IMR-90 (cell line): ENCODE data around the gene AKAP9. TPM values are rescaled to one million over a fixed set of nuclear protein-coding genes. Genes with fewer than 3 reads are reported as not detected.

ENCODE experiments used
- ATAC-seq: fragments of 200-7000 bp; cut with Tn5 transposase; 2 replicates; pipeline ENCODE4 v1.9.1; 2020; ENCODE audit warnings: low read depth, mild to moderate bottlenecking, moderate library complexity
- BruUV-seq: library from RNA; stranded (reverse); fragments of 400-500 nt; replicated peaks from 2 replicates; lab custom pipeline; 2021; lab: Mats Ljungman, UMichigan
- CTCF ChIA-PET: fragments of 300-600 bp; formaldehyde crosslinking; extraction: SDS; loops from one replicate; lab custom pipeline; 2021; ENCODE audit warnings: antibody characterized with exemption; lab: Yijun Ruan, JAX
- POLR2A ChIA-PET: fragments of 300-600 bp; sonication (Branson Sonifier 250); formaldehyde crosslinking; loops from one replicate; lab custom pipeline; 2022; ENCODE audit warnings: antibody characterized with exemption; ENCODE audit not compliant: unreplicated experiment; lab: Charles Lee
- DNase-seq: peaks from one replicate; pipeline ENCODE4 v3.0.0; 2013
- H2AFZ ChIP-seq: replicated peaks from 2 replicates; pipeline ENCODE3; 2013; ENCODE audit warnings: low read length, mild to moderate bottlenecking; ENCODE audit not compliant: poor library complexity
- H2AK5ac ChIP-seq: 2 replicates; pipeline ENCODE4 v1.6.1; 2013; ENCODE audit warnings: low read depth, low read length, inconsistent platforms
- H2AK9ac ChIP-seq: replicated peaks from 2 replicates; pipeline ENCODE3; 2013; ENCODE audit warnings: mild to moderate bottlenecking, low read depth, low read length, moderate library complexity; ENCODE audit not compliant: poor library complexity
- H2BK120ac ChIP-seq: 2 replicates; pipeline ENCODE4 v1.6.1; 2013; ENCODE audit warnings: low read depth, low read length, inconsistent platforms
- H2BK15ac ChIP-seq: 3 replicates; pipeline ENCODE4 v1.6.1; 2013; ENCODE audit warnings: low read depth, low read length, inconsistent platforms
- H2BK20ac ChIP-seq: 2 replicates; pipeline ENCODE4 v1.6.1; 2013; ENCODE audit warnings: low read depth, mild to moderate bottlenecking, inconsistent platforms, low read length, moderate library complexity
- H2BK5ac ChIP-seq: 2 replicates; pipeline ENCODE4 v1.6.1; 2013; ENCODE audit warnings: mild to moderate bottlenecking, low read depth, low read length, inconsistent platforms; ENCODE audit not compliant: poor library complexity, severe bottlenecking
- H3K14ac ChIP-seq: replicated peaks from 2 replicates; pipeline ENCODE4 v1.6.1; 2013; ENCODE audit warnings: low read depth, low read length, inconsistent platforms
- H3K18ac ChIP-seq: 2 replicates; pipeline ENCODE4 v1.6.1; 2013; ENCODE audit warnings: low read depth, low read length, control low read depth
- H3K23ac ChIP-seq: 2 replicates; pipeline ENCODE4 v1.6.1; 2013; ENCODE audit warnings: low read depth, low read length, inconsistent platforms
- H3K27ac ChIP-seq: 2 replicates; pipeline ENCODE4 v1.5.1; 2013; ENCODE audit warnings: mild to moderate bottlenecking, control low read depth, low read length; ENCODE audit not compliant: insufficient read depth
- H3K27me3 ChIP-seq: 2 replicates; pipeline ENCODE4 v1.6.1; 2013; ENCODE audit warnings: low read length; ENCODE audit not compliant: control insufficient read depth, insufficient read depth
- H3K36me3 ChIP-seq: 2 replicates; pipeline ENCODE4 v1.6.1; 2013; ENCODE audit warnings: low read length, mixed read lengths; ENCODE audit not compliant: control insufficient read depth, insufficient read depth
- H3K4ac ChIP-seq: 2 replicates; pipeline ENCODE4 v1.6.1; 2013; ENCODE audit warnings: low read depth, low read length, inconsistent platforms
- H3K4me1 ChIP-seq: 2 replicates; pipeline ENCODE4 v1.6.1; 2013; ENCODE audit warnings: low read length, mixed read lengths; ENCODE audit not compliant: control insufficient read depth, insufficient read depth
- H3K4me2 ChIP-seq: 2 replicates; pipeline ENCODE4 v1.6.1; 2013; ENCODE audit warnings: low read depth, mild to moderate bottlenecking, control low read depth, low read length, moderate library complexity
- H3K4me3 ChIP-seq: 2 replicates; pipeline ENCODE4 v1.5.1; 2013; ENCODE audit warnings: low read depth, mild to moderate bottlenecking, control low read depth, low read length, moderate library complexity; ENCODE audit not compliant: insufficient read depth
- H3K56ac ChIP-seq: 2 replicates; pipeline ENCODE4 v1.6.1; 2013; ENCODE audit warnings: low read length, inconsistent platforms; ENCODE audit not compliant: insufficient read depth; ENCODE audit errors: extremely low read depth
- H3K79me1 ChIP-seq, 2 experiments: 2 replicates each; pipeline ENCODE4 v1.6.1; 2013; ENCODE audit warnings: low read length in 2 of 2, inconsistent platforms in 1 of 2, low read depth in 1 of 2
- H3K9ac ChIP-seq: 2 replicates; pipeline ENCODE4 v1.6.1; 2013; ENCODE audit warnings: low read depth, low read length, control low read depth
- H3K9me1 ChIP-seq: 2 replicates; pipeline ENCODE4 v1.6.1; 2013; ENCODE audit warnings: low read length, inconsistent platforms; ENCODE audit not compliant: insufficient read depth
- H3K9me3 ChIP-seq: 2 replicates; pipeline ENCODE4 v1.6.1; 2013; ENCODE audit warnings: low read length; ENCODE audit not compliant: control insufficient read depth, insufficient read depth
- H4K20me1 ChIP-seq: 2 replicates; pipeline ENCODE4 v1.6.1; 2013; ENCODE audit warnings: low read length, inconsistent platforms; ENCODE audit not compliant: insufficient read depth
- H4K5ac ChIP-seq: 2 replicates; pipeline ENCODE4 v1.6.1; 2013; ENCODE audit warnings: mild to moderate bottlenecking, low read depth, low read length, control low read depth
- H4K8ac ChIP-seq, 2 experiments: 2 replicates each; pipeline ENCODE4 v1.6.1; 2013; ENCODE audit warnings: low read depth in 2 of 2, low read length in 2 of 2, control low read depth in 1 of 2, inconsistent platforms in 1 of 2
- H4K91ac ChIP-seq: 2 replicates; pipeline ENCODE4 v1.6.1; 2013; ENCODE audit warnings: low read depth, low read length, inconsistent platforms; ENCODE audit not compliant: insufficient read depth
- CEBPB ChIP-seq: IDR thresholded peaks from 2 replicates; pipeline ENCODE4 v1.6.1; 2012; ENCODE audit warnings: low read depth, low read length, improper control_type of control experiment
- FOS ChIP-seq: fragments of 150-350 bp; IDR thresholded peaks from 2 replicates; pipeline ENCODE4 v1.6.1; 2016; ENCODE audit warnings: low read depth, low read length
- MXI1 ChIP-seq: IDR thresholded peaks from 2 replicates; pipeline ENCODE4 v1.6.1; 2012; ENCODE audit warnings: low read depth, mild to moderate bottlenecking, low read length, moderate library complexity, borderline replicate concordance
- NFE2L2 ChIP-seq: fragments of 150-350 bp; IDR thresholded peaks from 2 replicates; pipeline ENCODE4 v1.6.1; 2016; ENCODE audit warnings: low read depth, mild to moderate bottlenecking, low read length
- POLR2A ChIP-seq: IDR thresholded peaks from 2 replicates; pipeline ENCODE4 v1.6.1; 2012; ENCODE audit warnings: mild to moderate bottlenecking, low read depth, low read length
- RCOR1 ChIP-seq: IDR thresholded peaks from 2 replicates; pipeline ENCODE4 v1.6.1; 2012; ENCODE audit warnings: mild to moderate bottlenecking, low read length, improper control_type of control experiment; ENCODE audit not compliant: insufficient replicate concordance
- RFX5 ChIP-seq: IDR thresholded peaks from 2 replicates; pipeline ENCODE4 v1.8.0; 2012; ENCODE audit warnings: low read depth, mild to moderate bottlenecking, low read length, moderate library complexity
- SMC3 ChIP-seq: fragments of 150-350 bp; IDR thresholded peaks from 2 replicates; pipeline ENCODE4 v1.6.1; 2016; ENCODE audit warnings: low read depth, mild to moderate bottlenecking, antibody characterized with exemption, low read length, moderate library complexity
- WGBS, 2 experiments: methylation state at CpG; one replicate each; pipeline versions ENCODE4 v1.1.5 to v1.1.7; 2013; ENCODE audit warnings: missing lambda C conversion rate in 2 of 2; ENCODE audit not compliant: insufficient read length in 1 of 2; ENCODE audit errors: extremely low coverage in 2 of 2; 5-methylcytosine and 5-hydroxymethylcytosine counted together
- dilution Hi-C: fragments of 300-500 bp; cut with HindIII; formaldehyde crosslinking; loops from one replicate; pipeline ENCODE4 v1.14.3; 2018; ENCODE audit warnings: low sequenced_read_pairs; ENCODE audit not compliant: unreplicated experiment
- in situ Hi-C: fragments of 300-500 bp; cut with MboI; formaldehyde crosslinking; loops from 3 replicates; pipeline ENCODE4 v1.14.3; 2019; ENCODE audit warnings: low sequenced_read_pairs, inconsistent platforms, mixed read lengths
- intact Hi-C: fragments of 100-400 bp; cut with micrococcal nuclease; formaldehyde crosslinking; loops from 2 replicates; pipeline ENCODE4 v1.10.0; 2022
- polyA plus RNA-seq, 3 experiments: library from polyadenylated mRNA; depleted of rRNA; stranded (reverse); fragments of >200 nt; gene quantifications; 2 replicates each; pipeline ENCODE4 v1.2.3, GENCODE V29; 2012; ENCODE audit warnings: low replicate concordance in 1 of 3
- total RNA-seq: library from RNA; depleted of rRNA; stranded (reverse); fragments of >200 nt; gene quantifications from 2 replicates; pipeline ENCODE4 v1.2.3, GENCODE V29; 2012
- TF ChIP-seq, protein P1 (sequence below): fragments of 150-350 bp; IDR thresholded peaks from 2 replicates; pipeline ENCODE4 v1.6.1; 2016; ENCODE audit warnings: low read depth, mild to moderate bottlenecking, low read length, moderate library complexity, borderline replicate concordance
- TF ChIP-seq, protein P2 (sequence below): fragments of 150-350 bp; IDR thresholded peaks from 2 replicates; pipeline ENCODE4 v1.6.1; 2017; ENCODE audit warnings: mild to moderate bottlenecking, antibody characterized with exemption, low read length, low read depth

The AKAP9 gene
- total and polyA plus RNA-seq, 2 of the 4 experiments (the other 2 are of a cell fraction) = 9.7 to 25.3 TPM

DNA sequence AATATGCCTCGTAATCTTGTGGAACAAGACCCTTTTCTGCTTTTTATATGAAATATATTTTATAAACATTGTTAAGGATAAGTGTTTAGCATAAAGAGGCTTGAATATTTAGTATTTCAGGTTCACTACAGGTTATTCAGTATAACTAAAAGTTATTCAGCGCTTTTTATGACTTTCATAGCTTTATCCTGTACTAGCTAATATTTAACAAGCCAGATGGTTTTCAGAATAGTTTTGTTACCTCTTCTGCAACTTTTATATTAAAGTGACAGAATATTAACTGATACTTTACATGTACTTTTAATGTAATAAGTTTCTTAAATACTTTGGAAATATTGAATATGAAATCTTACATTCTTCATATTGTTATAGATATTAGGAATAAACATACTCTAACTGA lies 118.2 kb downstream of the AKAP9 start:
- intact Hi-C loops (no loop called here), in situ Hi-C loops (no loop called here), dilution Hi-C loops (no loop called here)
- no peak overlapping the region for H3K27ac ChIP-seq
- no TSS peak for BruUV-seq
- H2BK5ac ChIP-seq = no peak overlapping the region
- H3K36me3 ChIP-seq = no peaks in the 10 kb centered on the region
- no peak overlapping the region for H3K18ac ChIP-seq
- TF ChIP-seq FOS (no peak), NFE2L2 (no peak), POLR2A (no peak), MXI1 (no peak), CEBPB (no peak), RCOR1 (no peak), SMC3 (no peak), RFX5 (no peak)
- TF ChIP-seq, protein P1, sequence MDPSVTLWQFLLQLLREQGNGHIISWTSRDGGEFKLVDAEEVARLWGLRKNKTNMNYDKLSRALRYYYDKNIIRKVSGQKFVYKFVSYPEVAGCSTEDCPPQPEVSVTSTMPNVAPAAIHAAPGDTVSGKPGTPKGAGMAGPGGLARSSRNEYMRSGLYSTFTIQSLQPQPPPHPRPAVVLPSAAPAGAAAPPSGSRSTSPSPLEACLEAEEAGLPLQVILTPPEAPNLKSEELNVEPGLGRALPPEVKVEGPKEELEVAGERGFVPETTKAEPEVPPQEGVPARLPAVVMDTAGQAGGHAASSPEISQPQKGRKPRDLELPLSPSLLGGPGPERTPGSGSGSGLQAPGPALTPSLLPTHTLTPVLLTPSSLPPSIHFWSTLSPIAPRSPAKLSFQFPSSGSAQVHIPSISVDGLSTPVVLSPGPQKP = no peak
- TF ChIP-seq, protein P2, sequence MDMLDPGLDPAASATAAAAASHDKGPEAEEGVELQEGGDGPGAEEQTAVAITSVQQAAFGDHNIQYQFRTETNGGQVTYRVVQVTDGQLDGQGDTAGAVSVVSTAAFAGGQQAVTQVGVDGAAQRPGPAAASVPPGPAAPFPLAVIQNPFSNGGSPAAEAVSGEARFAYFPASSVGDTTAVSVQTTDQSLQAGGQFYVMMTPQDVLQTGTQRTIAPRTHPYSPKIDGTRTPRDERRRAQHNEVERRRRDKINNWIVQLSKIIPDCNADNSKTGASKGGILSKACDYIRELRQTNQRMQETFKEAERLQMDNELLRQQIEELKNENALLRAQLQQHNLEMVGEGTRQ = no peak
- H2AK5ac ChIP-seq = no peak overlapping the region
- ATAC-seq (no peak), DNase-seq (no peak)
- no peak overlapping the region for H3K4me2 ChIP-seq
- CTCF ChIA-PET = no interaction called here
- H2BK20ac ChIP-seq = no peak overlapping the region
- no peak overlapping the region for H3K4ac ChIP-seq
- H3K4me3 ChIP-seq = no peak overlapping the region
- no peak overlapping the region for H3K23ac ChIP-seq
- no peak overlapping the region for H2BK15ac ChIP-seq
- H3K27me3 ChIP-seq = no peaks in the 10 kb centered on the region
- H3K9me3 ChIP-seq = no peaks in the 10 kb centered on the region
- H3K9me1 ChIP-seq = no peaks in the 10 kb centered on the region
- no peak overlapping the region for H3K56ac ChIP-seq
- no peak overlapping the region for H2AFZ ChIP-seq
- H4K5ac ChIP-seq = no peak overlapping the region
- no peak overlapping the region for H2BK120ac ChIP-seq
- H3K4me1 ChIP-seq = no peaks in the 10 kb centered on the region
- H4K91ac ChIP-seq = no peak overlapping the region
- no peaks in the 10 kb centered on the region for H4K20me1 ChIP-seq
- H3K79me1 ChIP-seq = no peaks in the 10 kb centered on the region; a peak in 2 of 4 replicates
- POLR2A ChIA-PET = no interaction called here
- H4K8ac ChIP-seq = no peak overlapping the region
- no CpG with 5 or more reads among the region's 2 CpGs for WGBS, 2 experiments
- H2AK9ac ChIP-seq = no peak overlapping the region
- H3K14ac ChIP-seq = no peak overlapping the region
- H3K9ac ChIP-seq = no peak overlapping the region
